ENCODE results near the gene RRP1.

Gene RRP1

DNA sequence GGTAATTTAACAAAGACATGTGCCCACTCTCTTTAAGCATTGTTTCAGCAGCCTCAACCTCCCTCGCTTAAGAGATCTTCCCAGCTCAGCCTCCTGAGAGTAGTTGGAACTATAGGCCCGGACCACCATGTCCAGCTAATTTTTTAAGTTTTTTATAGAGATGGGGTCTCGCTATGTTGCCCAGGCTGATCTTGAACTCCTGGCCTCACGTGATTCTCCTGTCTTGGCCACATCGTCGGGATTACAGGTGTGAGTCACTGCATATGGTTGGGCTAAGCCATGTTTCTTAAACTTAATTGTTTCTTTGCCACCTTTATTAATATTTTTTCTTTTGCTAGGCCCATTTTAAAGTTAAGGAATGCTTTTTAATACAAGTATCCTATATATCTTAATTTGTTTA, 57.1 kb downstream of the RRP1 start:
- DNase-seq = no peak

DNA sequence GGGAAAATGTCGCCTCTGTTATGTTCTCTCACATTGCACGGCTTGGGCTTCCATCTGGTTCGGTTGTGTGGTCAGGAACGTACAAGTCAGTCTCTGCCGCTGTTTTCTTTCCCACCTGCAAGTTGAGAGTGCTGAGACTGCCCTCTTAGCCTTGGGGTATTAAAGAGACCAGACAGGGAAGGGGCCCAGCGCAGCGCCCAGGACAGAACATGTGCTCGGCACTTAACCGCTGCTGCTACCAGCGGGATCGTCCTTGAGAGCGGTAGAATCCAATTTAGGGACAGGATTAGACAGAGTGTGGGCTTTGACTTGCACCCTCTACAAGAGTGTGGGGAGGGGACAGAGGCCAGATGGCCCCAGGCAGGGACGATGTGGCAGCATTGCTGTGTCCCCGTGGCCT, 57.9 kb downstream of the RRP1 start:
- no peak for DNase-seq

DNA sequence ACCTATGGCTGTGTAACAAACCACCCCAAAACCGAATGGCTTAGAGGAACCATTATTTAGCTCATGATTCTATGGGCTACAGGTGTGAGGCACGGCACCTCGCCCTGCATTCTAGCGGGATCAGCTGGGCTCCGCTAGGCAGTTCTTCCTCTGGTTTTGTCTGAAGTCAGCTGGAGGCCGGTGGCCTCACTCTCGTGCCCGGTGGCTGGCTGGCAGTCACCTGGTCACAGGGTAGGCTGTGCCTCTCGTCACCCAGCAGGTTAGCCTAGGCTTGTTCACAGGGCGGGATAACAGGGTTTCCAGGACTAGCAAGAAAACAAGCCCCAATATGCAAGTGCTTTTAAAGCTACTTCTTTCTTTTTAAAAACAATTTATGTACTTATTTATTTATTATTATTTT, 59.4 kb downstream of the RRP1 start:
- DNase-seq = no peak

DNA sequence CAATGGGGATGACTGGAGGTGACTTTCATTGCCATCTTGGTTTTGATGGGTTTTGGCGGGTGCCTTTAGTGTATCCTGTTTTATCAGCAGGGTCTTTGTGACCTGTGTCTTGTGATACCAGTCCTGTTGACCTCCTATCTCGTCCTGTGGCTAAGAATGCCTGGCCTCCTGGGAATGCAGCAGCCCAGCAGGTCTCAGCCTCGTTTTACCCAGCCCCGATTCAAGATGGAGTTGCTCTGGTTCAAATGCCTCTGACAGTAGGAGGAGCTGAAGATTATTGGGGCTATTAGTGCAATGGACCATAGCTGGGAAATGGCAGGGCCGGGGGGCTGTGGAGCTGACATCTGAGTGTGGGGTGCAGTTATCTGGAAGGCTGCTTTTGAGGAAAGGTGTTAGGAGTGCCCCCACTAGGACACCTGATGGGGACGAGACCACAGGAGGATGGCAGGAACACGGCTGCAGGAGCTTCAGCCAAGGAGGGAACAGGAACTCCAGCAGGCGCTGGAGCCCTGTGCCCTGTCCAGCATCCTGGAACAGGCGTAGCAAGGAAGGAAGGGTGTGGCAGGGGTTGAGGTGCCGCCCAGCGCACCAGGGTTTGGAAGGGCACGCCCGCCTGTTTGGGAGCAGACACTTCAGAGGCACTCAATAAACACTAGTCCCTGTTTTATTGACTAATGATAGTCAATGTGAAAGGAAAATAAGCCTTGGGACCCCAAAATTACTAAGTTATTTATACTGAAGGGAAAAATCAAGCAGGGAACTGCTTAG, 60.3 kb downstream of the RRP1 start:
- DNase-seq = no peak

DNA sequence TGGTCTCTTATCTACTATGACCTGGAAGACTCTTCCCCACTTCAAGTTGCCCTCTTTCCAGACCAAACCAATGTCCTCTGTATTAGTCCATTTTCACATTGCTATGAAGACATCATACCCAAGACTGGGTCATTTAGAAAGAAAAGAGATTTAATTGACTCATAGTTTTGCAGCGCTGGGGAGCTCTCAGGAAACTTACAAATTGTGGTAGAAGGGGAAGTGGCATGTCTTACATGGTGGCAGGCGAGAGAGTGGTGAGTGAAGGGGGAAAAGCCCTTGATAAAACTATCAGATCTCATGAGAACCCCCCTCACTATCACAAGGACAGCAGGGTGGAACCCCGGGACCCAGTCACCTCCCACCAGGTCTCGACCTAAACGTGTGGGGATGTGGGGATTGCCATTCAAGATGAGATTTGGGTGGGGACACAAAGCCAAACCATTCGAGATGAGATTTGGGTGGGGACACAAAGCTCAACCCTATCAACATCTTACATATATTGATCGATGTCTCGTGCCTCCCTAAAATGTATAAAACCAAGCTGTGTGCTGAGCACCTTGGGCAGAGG, 61.4 kb downstream of the RRP1 start:
- DNase-seq = no peak

DNA sequence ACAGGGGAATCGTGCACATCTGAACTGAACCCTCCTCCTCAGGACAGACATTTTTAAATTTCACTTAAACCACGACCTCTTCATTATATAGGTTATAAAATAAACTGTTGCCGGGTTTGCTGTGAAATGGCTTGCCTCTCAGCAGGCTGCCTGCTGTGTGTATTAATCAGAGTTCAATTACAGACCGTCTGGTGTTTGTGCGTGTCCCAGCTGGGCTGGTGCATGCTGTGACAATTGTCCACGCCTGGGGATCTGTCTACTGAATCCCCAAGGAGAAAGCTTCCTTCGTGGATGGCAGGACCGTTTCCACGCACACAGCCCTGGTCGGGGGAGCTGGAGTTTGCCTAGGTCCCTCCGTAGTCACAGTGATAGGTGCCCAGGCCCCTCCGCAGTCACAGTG, 62.2 kb downstream of the RRP1 start:
- no peak for DNase-seq

DNA sequence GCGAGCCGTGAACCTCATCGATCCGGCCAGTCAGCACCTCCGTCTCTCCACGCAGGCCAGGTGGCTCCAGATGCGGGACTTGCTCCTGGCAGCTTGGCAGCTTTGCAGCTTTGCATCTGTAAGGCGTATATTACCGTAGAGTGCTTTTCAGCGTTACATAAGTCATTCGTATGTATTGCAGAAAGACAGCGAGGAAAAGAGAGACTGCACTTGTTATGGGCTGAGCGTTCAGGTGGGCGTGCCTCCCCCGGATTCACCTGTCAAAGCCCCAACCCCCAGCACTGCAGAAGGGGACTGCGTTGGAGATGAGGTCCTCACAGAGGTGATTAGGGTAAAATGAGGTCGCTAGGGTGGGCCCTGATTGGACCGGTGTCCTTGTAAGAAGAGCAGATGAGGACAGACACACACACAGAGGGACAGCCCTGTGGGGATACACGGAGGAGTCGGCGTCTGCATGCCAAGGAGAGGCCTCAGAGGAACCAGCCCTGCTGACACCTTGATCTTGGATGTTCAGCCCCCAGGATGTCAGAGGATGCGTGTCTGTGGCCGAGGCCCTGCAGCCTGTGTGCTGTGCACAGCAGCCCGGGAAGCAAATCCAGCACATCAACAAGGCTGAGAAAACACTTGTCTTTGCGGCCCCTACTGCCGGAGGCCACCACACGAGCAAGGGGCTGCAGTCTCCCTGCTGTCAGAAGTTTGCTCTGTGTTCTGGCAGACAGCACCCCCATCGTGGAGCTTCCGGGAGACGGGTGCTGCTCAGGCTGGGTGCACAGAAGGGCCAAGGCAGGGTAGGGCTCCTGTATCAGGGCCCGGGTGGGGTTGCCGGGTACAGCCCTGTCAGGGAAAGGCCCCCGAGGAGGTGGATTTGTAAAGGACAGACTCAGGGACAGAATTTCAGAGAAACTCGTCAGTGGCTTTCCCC, 64.7 kb downstream of the RRP1 start:
- no peak for DNase-seq
